GM13976 (cell line): ENCODE results near the gene VKORC1.
"Not testable (repeated sequence)": the region's sequence is repeated elsewhere in the genome, so short reads cannot be mapped to it uniquely, and the experiment has no call there.

Experiments used
- DNase-seq: peaks from one replicate; pipeline ENCODE4 v3.0.0; 2012; ENCODE audit warnings: low spot score
- CTCF ChIP-seq: IDR thresholded peaks from 2 replicates; pipeline ENCODE4 v1.5.1; 2012; ENCODE audit warnings: borderline replicate concordance, mild to moderate bottlenecking; ENCODE audit not compliant: insufficient read depth; ENCODE audit errors: extremely low read depth, missing control alignments, control extremely low read depth
- in situ Hi-C: fragments of 300-500 bp; cut with MboI; formaldehyde crosslinking; loops from one replicate; pipeline ENCODE4 v1.12.0; 2022; ENCODE audit warnings: low sequenced_read_pairs, mixed read lengths, inconsistent platforms; ENCODE audit not compliant: unreplicated experiment

The VKORC1 gene

GRCh38 chr16:31106509-31107464 is 12.2 kb upstream of the VKORC1 start:
- in situ Hi-C loops, result no loop called here
- TF ChIP-seq CTCF, result no peak
- DNase-seq, result no peak

- in situ Hi-C loops, result no loop called here
- peak; percentile 87 for DNase-seq
Observed at GRCh38 chr16:31105677-31106213, 11.1 kb upstream of the VKORC1 start.

GRCh38 chr16:31100876-31101641 is 6.5 kb upstream of the VKORC1 start:
- DNase-seq, in situ Hi-C loops: not testable (repeated sequence)

More at GRCh38 chr16:31105677-31106213, 11.1 kb upstream of the VKORC1 start:
- peak; percentile 84 for TF ChIP-seq CTCF

- no peak for DNase-seq
- no peak for TF ChIP-seq CTCF
- in situ Hi-C loops, result no loop called here
Observed at GRCh38 chr16:31099860-31100638, 5.5 kb upstream of the VKORC1 start.

GRCh38 chr16:31094088-31094423 is 541 bp downstream of the VKORC1 start:
- TF ChIP-seq CTCF, result no peak
- in situ Hi-C loops, result no loop called here
- no peak for DNase-seq

- DNase-seq, result no peak
- TF ChIP-seq CTCF, result no peak
- in situ Hi-C loops, result no loop called here
Observed at GRCh38 chr16:31093132-31093703, 1.4 kb downstream of the VKORC1 start.
